GM04503 (cell line): ENCODE results near the gene PDIA6.
"Not testable (repeated sequence)": the region's sequence is repeated elsewhere in the genome, so short reads cannot be mapped to it uniquely, and the experiment has no call there.

ENCODE experiments used
- DNase-seq: peaks from one replicate; pipeline ENCODE4 v3.0.0-alpha.2; 2012; ENCODE audit warnings: low read depth

The PDIA6 gene

DNA sequence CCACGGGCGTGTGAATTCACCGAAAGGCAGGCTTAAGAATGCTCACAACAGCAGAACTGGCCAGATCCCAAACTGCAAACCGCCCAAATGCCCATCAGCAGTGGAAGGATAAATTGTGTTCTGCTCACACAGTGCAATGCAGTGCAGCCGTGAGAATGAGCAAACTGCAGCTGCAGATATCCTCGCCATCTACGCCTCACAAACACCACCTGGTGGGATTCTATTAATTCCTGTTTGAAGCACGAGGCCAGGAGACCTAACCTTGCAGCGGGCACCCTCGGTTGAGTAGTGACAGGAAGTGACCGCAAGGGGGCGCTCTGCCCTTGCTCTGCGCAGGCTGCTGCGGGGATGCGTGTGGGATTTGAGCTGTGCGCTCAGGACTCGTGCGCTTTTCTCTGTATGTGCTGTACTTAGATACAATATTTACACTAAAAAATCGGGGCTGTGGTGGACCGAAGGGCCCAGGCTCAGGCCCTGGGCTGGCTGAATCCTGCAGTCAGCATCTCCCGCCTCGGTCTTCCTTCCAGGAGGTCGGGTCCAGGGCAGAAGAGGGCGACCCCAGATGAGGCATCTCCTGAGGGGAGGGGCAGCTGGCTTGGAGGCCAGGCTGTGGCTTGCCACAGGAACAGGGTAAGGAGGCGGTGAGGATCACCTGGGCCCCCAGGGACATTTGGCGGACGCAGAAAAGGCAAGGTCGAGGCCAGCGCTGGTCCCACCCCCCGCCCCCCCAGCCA lies 19.8 kb upstream of the PDIA6 start:
- no peak for DNase-seq

DNA sequence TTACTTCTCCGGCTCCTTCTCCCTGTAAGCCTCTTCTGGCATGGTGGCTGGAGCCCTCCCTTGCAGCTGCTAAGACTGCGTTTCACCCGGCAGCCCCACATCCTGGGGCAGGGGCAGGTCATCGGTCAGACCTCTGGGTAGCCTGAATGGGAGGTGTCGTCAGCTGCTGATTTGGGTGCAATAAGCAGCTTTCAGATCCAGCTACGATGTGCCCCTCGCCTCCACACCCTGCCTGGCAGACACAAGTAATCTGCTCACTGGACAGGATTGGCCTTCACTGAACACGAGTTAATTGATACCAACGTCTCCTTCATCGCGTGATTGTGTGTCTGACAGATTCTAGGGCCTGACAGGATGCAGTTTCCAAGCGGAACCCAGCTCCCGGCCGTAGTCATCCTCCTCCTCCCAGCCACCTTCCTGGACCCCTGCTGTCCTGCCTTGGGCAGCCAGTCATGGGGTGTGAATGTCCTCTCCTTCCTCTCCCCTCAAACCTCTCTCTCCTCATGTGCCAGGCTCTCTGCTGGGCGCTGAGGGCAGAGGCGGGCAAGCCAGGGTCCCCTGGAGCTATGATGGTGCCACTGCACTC lies 18.9 kb upstream of the PDIA6 start:
- no peak for DNase-seq

DNA sequence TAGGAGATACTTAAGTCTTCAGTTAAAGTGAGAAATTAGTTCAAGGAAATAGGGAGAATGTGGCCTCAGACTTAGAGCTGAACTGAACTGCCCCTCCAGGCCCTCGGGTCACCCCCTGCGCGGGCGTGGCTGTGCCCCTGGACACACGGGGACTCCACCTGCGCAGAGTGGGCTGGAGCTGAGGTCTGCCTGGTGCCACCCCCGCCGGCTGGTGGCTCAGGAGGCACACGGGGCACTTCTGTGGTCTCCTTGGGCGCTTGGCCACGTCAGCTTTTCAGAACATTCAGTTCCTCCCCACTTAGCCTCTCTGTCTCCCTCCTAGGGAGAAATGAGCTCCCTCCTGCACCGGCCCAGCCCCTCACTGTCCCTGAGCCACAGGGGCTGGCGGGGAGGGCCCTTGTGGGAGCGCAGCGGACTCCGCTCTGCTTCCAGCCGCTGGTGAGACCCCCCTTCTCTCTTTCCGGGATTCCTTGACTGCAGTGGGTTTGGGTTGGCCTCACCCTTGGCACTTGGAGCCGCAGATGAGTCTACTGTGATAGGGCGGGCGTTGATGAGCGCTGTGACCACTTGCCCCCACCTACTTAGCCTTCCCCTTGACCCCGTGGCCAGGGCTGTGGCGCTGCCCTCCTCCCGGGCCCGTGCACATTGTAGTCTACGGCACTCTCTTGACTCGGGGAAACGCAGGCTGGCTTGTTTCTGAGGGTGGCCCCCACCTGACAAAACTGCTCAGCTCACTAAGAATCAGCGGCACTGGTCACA lies 18.2 kb upstream of the PDIA6 start:
- no peak for DNase-seq

GRCh38 chr2:10830203-10830602 lies 17.6 kb upstream of the PDIA6 start:
- no peak for DNase-seq

DNA sequence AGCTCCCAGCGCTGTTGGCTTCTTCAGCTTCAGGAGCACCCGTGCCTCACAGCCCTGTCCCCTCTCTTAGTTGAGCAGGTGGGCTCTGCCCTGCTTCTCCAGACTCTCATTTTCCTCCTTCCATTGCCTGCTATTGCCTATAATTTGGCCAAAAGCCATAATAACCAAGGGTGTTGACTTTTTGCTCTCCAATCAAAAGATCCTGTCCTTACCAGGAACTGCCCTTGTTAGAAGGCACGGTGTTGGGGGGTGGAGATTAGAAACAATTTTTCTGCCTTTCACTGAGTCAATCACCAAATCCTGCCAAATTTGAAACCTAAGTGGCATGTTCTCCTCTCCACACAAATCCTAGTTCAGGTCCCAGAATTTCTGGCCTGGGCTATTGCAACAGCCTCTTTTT lies 16.7 kb upstream of the PDIA6 start:
- DNase-seq, result no peak

DNA sequence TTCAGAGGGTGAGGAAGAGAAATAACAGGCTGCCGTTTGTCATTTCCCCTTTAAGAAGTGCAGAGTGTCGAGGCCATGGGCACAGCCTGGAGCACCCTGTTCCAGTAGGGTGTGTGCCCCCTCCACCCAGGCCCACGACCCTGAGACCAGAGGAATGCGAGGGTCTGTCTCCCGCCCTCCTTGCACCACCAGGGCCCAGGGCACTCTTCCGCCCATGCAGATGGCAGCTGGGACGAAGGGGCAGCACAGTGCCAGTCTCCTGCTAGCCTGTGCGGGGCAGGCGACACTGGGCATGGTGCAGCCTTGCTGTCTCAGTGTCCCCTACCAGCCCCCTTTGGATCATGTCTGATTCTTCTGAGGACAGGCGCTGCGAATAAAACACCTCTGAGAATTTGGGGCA lies 15.8 kb upstream of the PDIA6 start:
- no peak for DNase-seq

DNA sequence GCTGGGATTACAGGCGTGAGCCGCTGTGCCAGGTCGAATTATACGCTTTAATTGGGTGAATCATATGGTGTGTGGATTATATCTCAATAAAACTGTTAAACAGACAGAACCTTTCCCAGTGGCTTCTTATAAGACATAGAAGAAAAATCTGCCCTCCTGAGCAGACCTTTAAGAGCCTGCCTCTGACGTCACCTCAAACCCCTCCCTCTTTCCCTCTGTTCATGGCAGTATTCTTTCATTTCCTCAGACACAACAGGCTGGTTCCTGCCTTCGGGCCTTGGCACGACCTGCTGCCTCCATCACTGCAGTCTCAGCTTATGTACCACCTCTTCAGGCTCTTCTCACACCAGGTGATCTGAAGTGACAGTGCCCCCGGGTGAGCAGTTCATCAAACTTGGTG lies 14.0 kb upstream of the PDIA6 start:
- no peak for DNase-seq

DNA sequence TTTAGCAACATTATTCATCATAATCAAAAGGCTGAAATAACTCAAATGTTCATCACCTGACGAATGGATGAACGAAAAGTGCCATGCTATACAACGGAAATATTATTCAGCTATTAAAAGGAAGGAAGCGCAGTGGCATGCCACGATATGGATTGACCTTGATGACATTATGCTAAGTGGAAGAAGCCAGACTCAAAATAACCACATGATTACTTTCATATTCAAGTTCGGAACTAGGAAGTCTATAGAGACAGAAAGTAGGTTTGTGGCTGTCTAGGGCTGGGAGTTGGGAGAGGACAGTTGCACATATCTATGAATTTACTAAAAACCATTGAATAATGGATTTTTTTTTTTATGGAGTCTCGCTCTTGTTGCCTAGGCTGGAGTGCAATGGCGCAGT lies 13.4 kb upstream of the PDIA6 start:
- DNase-seq, result no peak

- DNase-seq, result no peak
Measured at GRCh38 chr2:10824191-10824590, 11.6 kb upstream of the PDIA6 start.

DNA sequence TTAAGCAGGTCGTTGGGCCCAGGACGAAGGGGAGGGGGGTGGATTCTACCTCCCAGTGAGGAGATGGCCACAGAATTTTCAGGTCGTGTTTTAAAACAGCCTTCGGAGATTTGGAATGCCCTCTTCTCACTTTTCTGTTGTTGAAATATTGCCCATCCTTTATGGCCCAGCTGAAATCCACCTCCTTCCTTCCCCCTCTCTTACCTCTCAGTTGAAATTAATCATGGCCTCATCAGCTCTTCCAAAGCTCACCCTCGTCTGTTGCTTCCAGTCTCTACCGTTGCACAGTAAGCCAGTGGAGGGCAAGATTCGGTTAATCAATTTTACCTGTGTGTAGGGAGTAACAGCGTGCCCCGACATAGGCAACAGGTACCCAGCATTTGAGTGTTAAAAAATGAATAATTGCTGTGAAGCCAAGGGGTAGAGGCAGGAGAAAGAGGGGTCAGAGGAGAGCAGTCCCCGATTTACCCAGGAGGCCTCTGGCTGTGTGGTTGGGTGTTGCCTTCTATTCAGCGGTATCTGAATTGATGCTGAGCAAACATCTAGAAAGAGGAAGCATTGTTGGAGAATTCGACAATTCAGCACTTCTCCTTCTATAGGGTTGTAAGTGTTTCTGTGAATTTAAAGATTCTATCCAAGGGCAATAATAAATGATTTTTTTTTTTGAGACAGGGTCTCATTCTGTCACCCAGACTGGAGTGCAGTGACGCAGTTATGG lies 8.6 kb upstream of the PDIA6 start:
- no peak for DNase-seq

DNA sequence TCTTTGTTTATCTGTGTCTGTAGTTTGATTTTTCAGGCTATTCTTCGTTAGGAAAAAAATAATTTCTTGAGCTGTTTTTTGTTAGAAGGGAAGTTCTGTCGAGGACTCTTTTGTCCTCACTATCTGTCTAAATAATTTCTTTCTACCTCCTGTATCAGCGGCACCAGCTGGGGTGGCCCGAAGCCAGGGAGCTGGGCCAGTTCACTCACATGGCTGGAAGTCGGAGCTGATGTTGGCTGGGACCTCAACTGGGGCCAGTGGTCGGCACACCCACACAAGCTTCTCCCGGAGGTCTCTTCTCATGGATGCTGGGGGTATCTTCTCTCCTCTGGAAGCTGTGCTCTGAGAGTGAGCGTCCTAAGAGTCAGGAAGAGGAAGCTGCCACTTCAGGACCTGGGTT lies 8.0 kb upstream of the PDIA6 start:
- DNase-seq, result no peak

DNA sequence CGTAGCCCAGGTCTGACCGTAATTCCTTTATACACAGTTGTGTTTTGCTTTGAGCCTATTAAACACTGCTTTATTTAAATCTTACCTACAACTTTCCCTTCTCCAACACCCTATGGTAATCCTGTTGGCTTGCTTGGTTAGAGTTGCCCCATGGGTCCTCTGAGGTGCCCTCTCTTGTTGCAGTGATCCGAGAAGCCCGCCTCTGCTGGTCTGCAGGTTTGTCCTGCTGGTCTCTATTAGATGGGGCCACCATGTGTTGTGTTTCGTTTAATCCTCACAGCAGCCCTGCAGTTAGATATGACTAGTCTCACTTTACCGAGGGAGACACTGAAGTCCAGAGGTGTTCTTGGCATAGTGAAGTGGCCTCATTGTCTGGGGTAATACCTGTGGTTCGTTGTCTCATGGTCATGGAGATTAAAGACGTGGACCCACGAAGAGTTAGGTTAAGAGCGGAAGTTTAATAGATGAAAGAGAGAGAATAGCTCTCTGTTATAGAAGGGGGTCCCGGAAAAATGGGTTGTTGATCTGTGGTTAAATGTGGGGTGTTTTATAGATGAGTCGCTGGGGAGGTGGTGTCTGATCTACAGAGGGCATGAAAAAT lies 7.2 kb upstream of the PDIA6 start:
- DNase-seq, result no peak

GRCh38 chr2:10818984-10819383 lies 6.4 kb upstream of the PDIA6 start:
- DNase-seq, result no peak

- DNase-seq, result not testable (repeated sequence)
Measured at GRCh38 chr2:10818305-10818704, 5.7 kb upstream of the PDIA6 start.

GRCh38 chr2:10817413-10817812 lies 4.8 kb upstream of the PDIA6 start:
- DNase-seq, result no peak

DNA sequence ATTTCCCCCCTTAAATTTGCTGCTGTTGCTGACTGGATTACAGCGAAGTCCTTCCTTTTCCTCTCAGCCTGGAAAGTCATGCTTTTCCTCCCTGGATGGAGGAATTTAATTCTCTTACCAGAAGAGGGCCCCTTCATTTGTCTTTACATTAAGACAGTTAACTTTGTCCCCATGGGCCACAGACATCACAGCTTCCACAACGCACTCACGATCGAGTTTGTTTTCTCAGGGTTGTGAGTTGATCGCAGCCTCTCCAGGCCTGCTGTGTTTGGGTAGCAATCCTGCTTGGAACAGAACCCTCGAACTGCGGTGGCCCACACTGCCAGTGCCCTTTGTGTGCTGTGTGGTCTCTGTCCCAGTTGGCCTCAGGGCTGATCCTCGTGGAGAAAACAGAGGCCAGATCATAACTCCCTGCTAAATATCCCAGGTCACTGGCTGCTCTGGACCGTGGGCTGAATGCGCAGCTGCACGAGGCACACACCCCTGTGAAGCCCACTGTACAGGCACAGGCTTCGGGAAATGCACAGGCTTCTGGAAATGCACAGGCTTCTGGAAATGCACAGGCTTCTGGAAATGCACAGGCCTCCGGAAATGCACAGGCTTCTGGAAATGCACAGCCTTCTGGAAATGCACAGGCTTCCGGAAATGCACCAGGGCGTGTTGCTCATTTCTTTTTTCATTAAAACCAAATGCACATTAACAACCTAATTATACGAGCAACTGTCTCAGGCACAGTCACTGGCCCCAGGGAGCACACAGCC lies 2.2 kb upstream of the PDIA6 start:
- DNase-seq, result no peak

DNA sequence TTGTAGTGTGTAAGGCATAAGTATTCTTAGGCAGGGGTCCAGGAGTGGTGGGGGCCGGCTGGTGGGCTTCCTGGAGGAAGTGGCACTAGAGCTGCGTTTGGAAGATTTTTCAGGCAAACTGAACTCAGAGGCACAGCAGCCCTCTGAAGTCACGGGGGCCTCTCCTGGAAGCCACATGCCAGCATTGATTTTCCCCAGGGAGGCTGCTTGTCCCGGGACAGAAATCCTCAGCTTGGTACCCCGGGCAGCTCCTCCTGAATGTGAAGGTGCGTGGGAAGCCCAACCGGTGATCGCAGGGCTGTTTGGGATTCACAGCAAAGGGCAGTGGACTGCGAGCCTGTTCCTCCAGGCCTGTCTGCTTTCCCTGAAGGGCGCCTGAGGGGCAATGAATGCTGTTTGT lies 1.6 kb upstream of the PDIA6 start:
- no peak for DNase-seq

GRCh38 chr2:10813163-10814138 lies 866 bp upstream of the PDIA6 start:
- not testable (repeated sequence) for DNase-seq

- no peak for DNase-seq
Measured at GRCh38 chr2:10811517-10811916, 1.1 kb downstream of the PDIA6 start.
